ENCODE data around the gene KLF13.

GRCh38 chr15:31296646-31297574, 29.7 kb upstream of the KLF13 start:
- TF ChIP-seq POLR2A (IDR thresholded peaks at IDR 0.05), result no peak
- no peak for TF ChIP-seq CTCF (IDR thresholded peaks at IDR 0.05)
